HepG2 (cell line): ENCODE data around the gene HSPA1B. TPM values are rescaled to one million over a fixed set of nuclear protein-coding genes. Genes with fewer than 3 reads are reported as not detected.

Experiments
- AGO2 ChIP-seq: fragments of 200-400 bp; formaldehyde crosslinking; optimal IDR thresholded peaks from 2 replicates; pipeline ENCODE3; 2017; ENCODE audit warnings: mild to moderate bottlenecking, low read depth, low read length, moderate library complexity
- DZIP1 ChIP-seq: sonication (generic); formaldehyde crosslinking; IDR thresholded peaks from 2 replicates; pipeline ENCODE4 v1.5.0; 2020; ENCODE audit warnings: mild to moderate bottlenecking, missing genetic modification reagents
- EZH2 ChIP-seq: conservative IDR thresholded peaks from 2 replicates; pipeline ENCODE4 v1.6.1; 2012; ENCODE audit warnings: mild to moderate bottlenecking, low read depth, low read length, moderate library complexity
- FIP1L1 ChIP-seq: fragments of 200-400 bp; formaldehyde crosslinking; IDR thresholded peaks from 2 replicates; pipeline ENCODE4 v1.6.1; 2018; ENCODE audit warnings: low read depth, mild to moderate bottlenecking, low read length, moderate library complexity, borderline replicate concordance; ENCODE audit not compliant: insufficient read depth
- GMEB2 ChIP-seq: IDR thresholded peaks from 2 replicates; pipeline ENCODE4 v1.6.1; 2016; ENCODE audit warnings: missing biosample characterization, missing genetic modification reagents, low read depth
- LRRFIP1 ChIP-seq: sonication (generic); formaldehyde crosslinking; conservative IDR thresholded peaks from 2 replicates; pipeline ENCODE4 v1.4.0; 2020; ENCODE audit warnings: missing genetic modification reagents
- NKX3-1 ChIP-seq: sonication (generic); formaldehyde crosslinking; IDR thresholded peaks from 2 replicates; pipeline ENCODE4 v1.5.0; 2020; ENCODE audit warnings: missing genetic modification reagents
- PAF1 ChIP-seq: IDR thresholded peaks from 2 replicates; pipeline ENCODE4 v1.6.1; 2016; ENCODE audit warnings: missing genetic modification reagents, missing compliant biosample characterization
- RELA ChIP-seq: sonication (generic); formaldehyde crosslinking; IDR thresholded peaks from 2 replicates; pipeline ENCODE4 v1.4.0; 2020; ENCODE audit warnings: missing genetic modification reagents
- YEATS4 ChIP-seq: sonication (generic); formaldehyde crosslinking; IDR thresholded peaks from 2 replicates; pipeline ENCODE4 v1.4.0; 2020; ENCODE audit warnings: missing genetic modification reagents, borderline replicate concordance
- ZBTB4 ChIP-seq: sonication (generic); formaldehyde crosslinking; IDR thresholded peaks from 2 replicates; pipeline ENCODE4 v1.4.0; 2020; ENCODE audit warnings: missing genetic modification reagents, mild to moderate bottlenecking, borderline replicate concordance
- ZNF350 ChIP-seq: sonication (generic); formaldehyde crosslinking; IDR thresholded peaks from 2 replicates; pipeline ENCODE4 v1.4.0; 2020; ENCODE audit warnings: mild to moderate bottlenecking, low read depth, missing genetic modification reagents, borderline replicate concordance
- ZNF678 ChIP-seq: sonication (generic); formaldehyde crosslinking; IDR thresholded peaks from 2 replicates; pipeline ENCODE4 v1.4.0; 2020; ENCODE audit warnings: mild to moderate bottlenecking, missing genetic modification reagents
- ZXDC ChIP-seq: sonication (generic); formaldehyde crosslinking; IDR thresholded peaks from 2 replicates; pipeline ENCODE4 v1.5.0; 2020; ENCODE audit warnings: mild to moderate bottlenecking, missing genetic modification reagents
- polyA plus RNA-seq, 8 experiments: library from polyadenylated mRNA; depleted of rRNA in 3 of 8; stranded (reverse) in 7 of 8; unstranded in 1 of 8; fragments of >200 nt; fragmentation: Illumina TruSeq in 4 of 8; extraction: Trizol in 4 of 8; gene quantifications; 2 replicates each; pipeline versions ENCODE4 v1.2.1 to v1.2.3, GENCODE V29; 2011 to 2016; ENCODE audit warnings: low read depth in 4 of 8, missing spikeins in 1 of 8, mixed read lengths in 1 of 8; ENCODE audit not compliant: insufficient read depth in 1 of 8
- total RNA-seq, 5 experiments: library from RNA; depleted of rRNA; stranded (reverse); fragments of >200 nt; fragmentation: Illumina TruSeq; extraction: Trizol; gene quantifications; 2 replicates each; pipeline ENCODE4 v1.2.3, GENCODE V29; 2016; ENCODE audit warnings: low read depth in 1 of 5

Gene HSPA1B
- total and polyA plus RNA-seq, 2 of the 13 experiments (the other 11 are each of a cell fraction or from before 2014, with no cell fraction given): 26.0 to 186 TPM

GRCh38 chr6:31865205-31866118 is 37.9 kb downstream of the HSPA1B start (continued):
- TF ChIP-seq ZBTB4 (peak; percentile 94; the same call in 1 of the 2 replicates), PAF1 (no peak), LRRFIP1 (CRISPR knock-in tag) (no peak), AGO2 (no peak), ZNF678 (no peak), GMEB2 (CRISPR knock-in tag) (no peak), ZNF350 (CRISPR knock-in tag) (peak; percentile 95), EZH2 (no peak), YEATS4 (CRISPR knock-in tag) (peak; percentile 92), NKX3-1 (CRISPR knock-in tag) (peak; percentile 60; the same call in 1 of the 2 replicates), DZIP1 (no peak), RELA (CRISPR knock-in tag) (no peak), ZXDC (peak; percentile 87), FIP1L1 (no peak)
